AG04449 (cell line): ENCODE measurements around the gene RBM39.

Source experiments
- CTCF ChIA-PET: fragments of 350-600 bp; formaldehyde crosslinking; extraction: SDS; loops from one replicate; lab custom pipeline; 2021; ENCODE audit warnings: antibody characterized with exemption; lab: Yijun Ruan, JAX
- POLR2A ChIA-PET: fragments of 400-600, 350-600 bp; formaldehyde crosslinking; extraction: SDS; loops from one replicate; lab custom pipeline; 2020; ENCODE audit warnings: antibody characterized with exemption, inconsistent platforms; lab: Yijun Ruan, JAX
- DNase-seq: peaks from one replicate; pipeline ENCODE4 v3.0.0-alpha.2; 2010; ENCODE audit warnings: low read depth, low spot score
- H3K4me3 ChIP-seq: 2 replicates; pipeline ENCODE4 v1.5.1; 2011; ENCODE audit warnings: low read depth, mild to moderate bottlenecking, control low read depth, low read length
- TF ChIP-seq, protein P1 (sequence below): IDR thresholded peaks from one replicate; pipeline ENCODE4 v1.5.1; 2011; ENCODE audit warnings: mild to moderate bottlenecking, moderate library complexity, low read length, control low read depth, inconsistent platforms; ENCODE audit not compliant: insufficient read depth; ENCODE audit errors: missing control alignments

The RBM39 gene

DNA sequence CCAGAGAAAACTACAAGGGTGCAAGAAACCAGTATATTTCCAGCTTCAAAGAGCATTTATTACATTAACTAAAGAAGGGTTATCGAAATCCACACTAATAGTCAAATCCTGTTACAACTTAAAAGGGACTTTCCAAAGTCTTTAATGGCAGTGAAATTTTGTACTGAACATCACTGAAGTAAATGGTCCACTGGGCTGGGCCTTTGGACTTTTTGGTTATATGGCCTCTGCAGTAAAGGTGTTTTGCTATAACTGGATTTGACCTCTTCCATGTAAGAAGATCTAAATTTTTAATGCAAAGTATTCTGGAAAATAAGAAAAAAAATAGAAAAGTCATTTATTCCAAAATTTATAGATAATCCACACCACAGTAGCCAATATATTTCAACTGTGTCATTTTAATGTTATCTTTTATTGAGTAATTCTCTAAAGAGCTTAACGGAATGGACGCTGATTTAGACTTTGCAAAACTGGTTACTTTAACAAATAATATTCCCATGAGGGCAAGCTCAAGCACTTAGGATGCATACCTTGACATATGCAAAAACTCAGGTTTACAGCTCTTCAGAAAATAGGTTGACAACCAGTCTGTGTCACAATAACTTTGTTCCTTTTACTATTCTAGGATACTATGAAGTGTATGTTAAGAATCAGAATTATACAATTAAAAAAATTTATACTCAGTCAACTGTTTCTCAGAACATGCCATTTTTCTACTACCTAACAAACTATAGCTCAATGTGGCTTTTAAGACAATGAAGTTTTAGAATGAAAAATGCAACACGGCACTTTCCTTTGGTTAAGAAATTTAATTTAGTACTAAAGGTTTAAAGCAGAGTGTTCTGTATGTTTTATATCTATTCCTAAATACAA is 7.0 kb downstream of the RBM39 start:
- DNase-seq: no peak
- TF ChIP-seq, protein P1, sequence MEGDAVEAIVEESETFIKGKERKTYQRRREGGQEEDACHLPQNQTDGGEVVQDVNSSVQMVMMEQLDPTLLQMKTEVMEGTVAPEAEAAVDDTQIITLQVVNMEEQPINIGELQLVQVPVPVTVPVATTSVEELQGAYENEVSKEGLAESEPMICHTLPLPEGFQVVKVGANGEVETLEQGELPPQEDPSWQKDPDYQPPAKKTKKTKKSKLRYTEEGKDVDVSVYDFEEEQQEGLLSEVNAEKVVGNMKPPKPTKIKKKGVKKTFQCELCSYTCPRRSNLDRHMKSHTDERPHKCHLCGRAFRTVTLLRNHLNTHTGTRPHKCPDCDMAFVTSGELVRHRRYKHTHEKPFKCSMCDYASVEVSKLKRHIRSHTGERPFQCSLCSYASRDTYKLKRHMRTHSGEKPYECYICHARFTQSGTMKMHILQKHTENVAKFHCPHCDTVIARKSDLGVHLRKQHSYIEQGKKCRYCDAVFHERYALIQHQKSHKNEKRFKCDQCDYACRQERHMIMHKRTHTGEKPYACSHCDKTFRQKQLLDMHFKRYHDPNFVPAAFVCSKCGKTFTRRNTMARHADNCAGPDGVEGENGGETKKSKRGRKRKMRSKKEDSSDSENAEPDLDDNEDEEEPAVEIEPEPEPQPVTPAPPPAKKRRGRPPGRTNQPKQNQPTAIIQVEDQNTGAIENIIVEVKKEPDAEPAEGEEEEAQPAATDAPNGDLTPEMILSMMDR: no peak
- CTCF ChIA-PET: interaction anchor here (1.2 kb wide), 2 partner anchors 11 to 20 kb away, joined by 3 to 4 read pairs; no protein-coding TSS in a partner anchor
- no peak overlapping the region for H3K4me3 ChIP-seq
- POLR2A ChIA-PET: interaction anchor here (1.4 to 2.3 kb wide), 2 partner anchors 15 to 149 kb away, joined by 3 to 6 read pairs; no protein-coding TSS in a partner anchor

DNA sequence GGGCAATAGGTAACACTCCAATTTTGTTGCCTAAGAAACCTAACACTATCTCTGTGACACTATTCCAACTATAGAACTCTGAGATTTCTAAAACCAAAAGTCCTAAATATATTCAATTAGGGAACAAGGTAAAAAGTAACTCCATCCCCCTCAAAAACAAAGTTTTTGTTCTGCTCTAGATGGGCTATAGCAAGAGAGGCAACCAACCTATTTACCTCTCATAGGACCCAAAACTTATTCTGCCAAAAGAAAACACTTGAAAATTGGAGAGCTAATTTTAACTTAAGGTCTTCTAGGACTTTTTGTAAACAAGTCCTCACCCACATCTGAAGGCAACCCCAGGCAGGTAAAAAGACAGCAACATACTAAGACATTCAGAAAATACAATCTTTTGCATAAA is 7.7 kb downstream of the RBM39 start:
- DNase-seq: no peak
- ChIA-PET POLR2A (interaction anchor here (1.4 to 2.3 kb wide), 3 partner anchors 8 to 150 kb away, joined by 3 to 8 read pairs (median 6); partner anchors contain the start of gene RBM39), CTCF (interaction anchor here (1.2 kb wide), 1 partner anchor 20 kb away, joined by 4 read pairs; no protein-coding TSS in a partner anchor)
- H3K4me3 ChIP-seq: no peak overlapping the region
- TF ChIP-seq, protein P1: no peak

DNA sequence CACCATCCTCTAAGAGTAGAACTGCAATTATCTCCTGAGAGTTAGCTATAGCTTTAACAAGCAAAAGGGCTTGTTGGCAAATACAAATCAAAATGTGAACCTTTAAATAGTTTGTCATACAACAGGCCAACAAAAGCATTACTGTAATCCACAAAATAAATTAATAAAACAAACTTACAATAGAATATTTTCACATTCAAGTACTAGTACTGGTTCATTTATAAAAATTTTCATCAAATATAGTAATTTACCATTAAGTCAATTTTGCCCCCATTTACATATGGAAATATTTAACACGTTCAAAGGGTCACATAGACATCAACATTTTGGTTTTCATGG is 9.4 kb downstream of the RBM39 start:
- ChIA-PET POLR2A (interaction anchor here (1.8 kb wide), 1 partner anchor 10 kb away, joined by 8 read pairs; the partner anchor contains the start of gene RBM39), CTCF (interaction anchor here (0.8 kb wide), 1 partner anchor 152 kb away, joined by 3 read pairs; no protein-coding TSS in a partner anchor)
- H3K4me3 ChIP-seq: no peak overlapping the region
- TF ChIP-seq, protein P1: no peak
- DNase-seq: no peak

DNA sequence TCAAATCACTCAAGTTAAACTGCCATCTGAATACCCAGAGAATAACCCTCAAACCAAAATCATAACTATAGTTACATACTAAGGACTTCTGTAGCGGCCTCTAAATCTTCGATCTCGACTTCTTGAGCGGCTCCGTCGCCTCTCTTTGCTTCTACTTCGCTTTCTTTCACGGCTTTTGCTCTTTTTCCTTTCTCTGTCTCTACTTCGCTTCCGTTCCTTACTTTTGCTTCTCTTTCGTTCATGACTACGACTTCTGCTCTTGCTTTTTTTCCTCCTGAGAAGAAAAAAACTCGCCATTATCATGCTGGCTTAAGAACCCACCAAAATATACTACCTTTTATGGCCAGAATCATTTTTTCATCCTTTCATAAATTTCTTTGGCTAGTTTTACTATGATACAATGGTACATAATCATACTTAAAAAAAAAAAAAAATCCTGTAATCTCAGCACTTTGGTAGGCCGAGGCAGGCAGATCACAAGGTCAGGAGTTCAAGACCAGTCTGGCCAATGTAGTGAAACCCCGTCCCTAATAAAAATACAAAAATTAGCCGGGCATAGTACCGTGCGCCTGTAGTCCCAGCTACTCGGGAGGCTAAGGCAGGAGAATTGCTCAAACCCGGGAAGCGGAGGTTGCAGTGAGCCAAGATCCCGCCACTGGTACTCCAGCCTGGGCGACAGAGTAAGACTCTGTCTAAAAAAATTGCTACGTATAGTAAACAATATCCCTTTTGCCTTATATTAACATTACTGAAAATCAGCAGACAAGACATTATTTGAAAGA is 10.0 kb downstream of the RBM39 start:
- DNase-seq: no peak
- CTCF ChIA-PET: interaction anchor here (0.8 to 2.9 kb wide), 6 partner anchors 10 to 153 kb away, joined by 3 to 12 read pairs (median 5); partner anchors contain the start of gene RBM39
- POLR2A ChIA-PET: interaction anchor here (1.6 to 1.8 kb wide), 2 partner anchors 10 to 11 kb away, joined by 7 to 8 read pairs; partner anchors contain the start of gene RBM39
- no peak overlapping the region for H3K4me3 ChIP-seq
- TF ChIP-seq, protein P1: no peak

DNA sequence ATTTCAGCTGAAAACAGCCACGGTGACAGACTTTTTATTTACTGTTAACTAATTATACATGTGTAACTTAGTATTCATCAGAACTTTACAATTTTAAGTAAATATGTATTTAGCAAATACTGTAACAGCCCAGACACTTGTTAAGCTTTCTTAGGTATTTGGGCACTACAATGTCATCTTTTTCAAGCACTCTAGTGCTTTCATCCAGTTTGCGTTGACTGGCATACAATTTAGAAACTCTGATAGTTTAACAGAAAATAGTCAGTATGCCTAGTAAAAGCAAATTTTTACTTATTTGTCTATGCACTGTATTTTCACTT is 10.6 kb downstream of the RBM39 start:
- no peak overlapping the region for H3K4me3 ChIP-seq
- ChIA-PET CTCF (interaction anchor here (1.5 to 2.9 kb wide), 5 partner anchors 10 to 153 kb away, joined by 4 to 12 read pairs (median 5); partner anchors contain the start of gene RBM39), POLR2A (interaction anchor here (1.3 to 1.6 kb wide), 3 partner anchors 11 to 153 kb away, joined by 5 to 7 read pairs (median 7); partner anchors contain the start of gene RBM39)
- DNase-seq: no peak
- TF ChIP-seq, protein P1: no peak
